ENCODE measurements around the gene STOX2. TPM values are rescaled to one million over a fixed set of nuclear protein-coding genes. Genes with fewer than 3 reads are reported as not detected.

The STOX2 gene
- total and polyA plus RNA-seq, 7 experiments from 2014 or later, result not detected

- Histone ChIP-seq H3K36me3 (ENCODE audit: control insufficient read depth in 2 of 3, insufficient read depth in 3 of 3, low read length in 3 of 3) (no peaks in the 10 kb centered on the region), H3K27ac (ENCODE audit: low read depth, low read length) (no peak overlapping the region), H3K4me1 (ENCODE audit: control insufficient read depth in 2 of 2, insufficient read depth in 2 of 2, low read length in 2 of 2) (no peaks in the 10 kb centered on the region), H3K9me3 (ENCODE audit: control insufficient read depth in 2 of 3, low read length in 3 of 3) (no peaks in the 10 kb centered on the region), H3K27me3 (ENCODE audit: control insufficient read depth in 2 of 2, insufficient read depth in 2 of 2, low read length in 2 of 2) (no peaks in the 10 kb centered on the region), H3K4me3 (ENCODE audit: low read length) (no peak overlapping the region)
- H3K4me3 Mint-ChIP-seq, result no peak overlapping the region
- POLR2A ChIA-PET, result no interaction called here
- no peaks in the 10 kb centered on the region for H3K36me3 Mint-ChIP-seq
- peaks cover 0 to 32% (median 17%) of the 10 kb centered on the region in 5 donors for H3K27me3 Mint-ChIP-seq
- no peak for DNase-seq
- H3K27ac Mint-ChIP-seq, result no peak overlapping the region
- intact Hi-C loops (cut with micrococcal nuclease), result no loop called here
- no peak for ATAC-seq
- peaks cover 0 to 2% (median 0%) of the 10 kb centered on the region in 7 donors for H3K4me1 Mint-ChIP-seq
- peaks cover 0 to 3% (median 0%) of the 10 kb centered on the region in 11 donors for H3K9me3 Mint-ChIP-seq
- CTCF ChIA-PET, result no interaction called here
These were observed 15.9 kb upstream of the STOX2 start for GRCh38 chr4:183889190-183889589.

GRCh38 chr4:183897193-183897592 is 7.9 kb upstream of the STOX2 start:
- Mint-ChIP-seq H3K9me3 (peaks cover 0 to 24% (median 4%) of the 10 kb centered on the region in 11 donors), H3K4me3 (no peak overlapping the region), H3K36me3 (peaks cover 0 to 3% (median 0%) of the 10 kb centered on the region in 5 donors), H3K27ac (no peak overlapping the region), H3K27me3 (peaks cover 5 to 23% (median 19%) of the 10 kb centered on the region in 5 donors), H3K4me1 (no peaks in the 10 kb centered on the region)
- Histone ChIP-seq H3K9me3 (ENCODE audit: control insufficient read depth in 2 of 3, low read length in 3 of 3) (no peaks in the 10 kb centered on the region), H3K27ac (ENCODE audit: low read depth, low read length) (no peak overlapping the region), H3K4me1 (ENCODE audit: control insufficient read depth in 2 of 2, insufficient read depth in 2 of 2, low read length in 2 of 2) (no peaks in the 10 kb centered on the region), H3K27me3 (ENCODE audit: control insufficient read depth in 2 of 2, insufficient read depth in 2 of 2, low read length in 2 of 2) (peaks cover 0 to 8% of the 10 kb centered on the region in 2 donors), H3K36me3 (ENCODE audit: control insufficient read depth in 2 of 3, insufficient read depth in 3 of 3, low read length in 3 of 3) (no peaks in the 10 kb centered on the region), H3K4me3 (ENCODE audit: low read length) (no peak overlapping the region)
- no peak for DNase-seq
- no peak for ATAC-seq
- POLR2A ChIA-PET, result interaction anchor here (0.5 to 0.7 kb wide), 2 partner anchors 10 to 1152 kb away, joined by 5 read pairs; no protein-coding TSS in a partner anchor
- intact Hi-C loops (cut with micrococcal nuclease), result no loop called here
- CTCF ChIA-PET, result no interaction called here

- Histone ChIP-seq H3K36me3 (ENCODE audit: control insufficient read depth in 2 of 3, insufficient read depth in 3 of 3, low read length in 3 of 3) (no peaks in the 10 kb centered on the region), H3K4me1 (ENCODE audit: control insufficient read depth in 2 of 2, insufficient read depth in 2 of 2, low read length in 2 of 2) (no peaks in the 10 kb centered on the region), H3K9me3 (ENCODE audit: control insufficient read depth in 2 of 3, low read length in 3 of 3) (no peaks in the 10 kb centered on the region), H3K27me3 (ENCODE audit: control insufficient read depth in 2 of 2, insufficient read depth in 2 of 2, low read length in 2 of 2) (peaks cover 0 to 8% of the 10 kb centered on the region in 2 donors), H3K27ac (ENCODE audit: low read depth, low read length) (no peak overlapping the region), H3K4me3 (ENCODE audit: low read length) (no peak overlapping the region)
- no peak overlapping the region for H3K27ac Mint-ChIP-seq
- DNase-seq, result no peak
- peaks cover 15 to 32% (median 27%) of the 10 kb centered on the region in 5 donors for H3K27me3 Mint-ChIP-seq
- intact Hi-C loops (cut with micrococcal nuclease), result no loop called here
- H3K9me3 Mint-ChIP-seq, result peaks cover 0 to 24% (median 4%) of the 10 kb centered on the region in 11 donors
- ATAC-seq, result no peak
- no peaks in the 10 kb centered on the region for H3K4me1 Mint-ChIP-seq
- peaks cover 0 to 3% (median 0%) of the 10 kb centered on the region in 5 donors for H3K36me3 Mint-ChIP-seq
- no peak overlapping the region for H3K4me3 Mint-ChIP-seq
- ChIA-PET CTCF (no interaction called here), POLR2A (no interaction called here)
These were observed 6.7 kb upstream of the STOX2 start for GRCh38 chr4:183898456-183898855.

GRCh38 chr4:183903021-183903760 is 1.9 kb upstream of the STOX2 start:
- H3K9me3 Mint-ChIP-seq, result peaks cover 0 to 22% (median 4%) of the 10 kb centered on the region in 11 donors

GRCh38 chr4:183905593-183906488 is 734 bp downstream of the STOX2 start:
- no peak for ATAC-seq
- CTCF ChIA-PET, result interaction anchor here (0.6 kb wide), 1 partner anchor 49 kb away, joined by 3 read pairs; no protein-coding TSS in a partner anchor

More at GRCh38 chr4:183903021-183903760, 1.9 kb upstream of the STOX2 start:
- ATAC-seq (no peak), DNase-seq (no peak)
- ChIA-PET POLR2A (no interaction called here), CTCF (no interaction called here)
- H3K27me3 Mint-ChIP-seq, result peaks cover 25 to 70% (median 45%) of the 10 kb centered on the region in 5 donors
- H3K9me3 ChIP-seq (ENCODE audit: control insufficient read depth in 2 of 3, low read length in 3 of 3), result no peaks in the 10 kb centered on the region
- no peaks in the 10 kb centered on the region for H3K36me3 ChIP-seq (ENCODE audit: control insufficient read depth in 2 of 3, insufficient read depth in 3 of 3, low read length in 3 of 3)
- H3K4me1 ChIP-seq (ENCODE audit: control insufficient read depth in 2 of 2, insufficient read depth in 2 of 2, low read length in 2 of 2), result peaks cover 0 to 5% of the 10 kb centered on the region in 2 donors
- H3K4me3 ChIP-seq (ENCODE audit: low read length), result no peak overlapping the region
- intact Hi-C loops (cut with micrococcal nuclease), result loop anchor here in 1 of 2 donors (10.0 kb wide), 1 partner anchor 1758 kb away; no protein-coding TSS in a partner anchor
- H3K27ac Mint-ChIP-seq, result no peak overlapping the region
- H3K36me3 Mint-ChIP-seq, result peaks cover 0 to 3% (median 0%) of the 10 kb centered on the region in 5 donors
- peaks cover 0 to 10% (median 4%) of the 10 kb centered on the region in 7 donors for H3K4me1 Mint-ChIP-seq
- no peak overlapping the region for H3K4me3 Mint-ChIP-seq
- H3K27ac ChIP-seq (ENCODE audit: low read depth, low read length), result no peak overlapping the region
- H3K27me3 ChIP-seq (ENCODE audit: control insufficient read depth in 2 of 2, insufficient read depth in 2 of 2, low read length in 2 of 2), result peaks cover 0 to 8% of the 10 kb centered on the region in 2 donors

GRCh38 chr4:183906489-183906738 is 1.3 kb downstream of the STOX2 start:
- Histone ChIP-seq H3K27ac (ENCODE audit: low read depth, low read length) (no peak overlapping the region), H3K9me3 (ENCODE audit: control insufficient read depth in 2 of 3, low read length in 3 of 3) (no peaks in the 10 kb centered on the region), H3K36me3 (ENCODE audit: control insufficient read depth in 2 of 3, insufficient read depth in 3 of 3, low read length in 3 of 3) (no peaks in the 10 kb centered on the region), H3K4me3 (ENCODE audit: low read length) (no peak overlapping the region), H3K27me3 (ENCODE audit: control insufficient read depth in 2 of 2, insufficient read depth in 2 of 2, low read length in 2 of 2) (peaks cover 0 to 6% of the 10 kb centered on the region in 2 donors), H3K4me1 (ENCODE audit: control insufficient read depth in 2 of 2, insufficient read depth in 2 of 2, low read length in 2 of 2) (peaks cover 0 to 5% of the 10 kb centered on the region in 2 donors)
- Mint-ChIP-seq H3K36me3 (no peaks in the 10 kb centered on the region), H3K9me3 (peaks cover 0 to 9% (median 0%) of the 10 kb centered on the region in 11 donors), H3K27ac (no peak overlapping the region), H3K27me3 (peaks cover 25 to 81% (median 63%) of the 10 kb centered on the region in 5 donors), H3K4me1 (peaks cover 0 to 10% (median 4%) of the 10 kb centered on the region in 7 donors), H3K4me3 (peak overlapping the region in 2 of 10 donors; percentile 36 to 74)
- ChIA-PET POLR2A (no interaction called here), CTCF (interaction anchor here (0.6 kb wide), 1 partner anchor 50 kb away, joined by 3 read pairs; no protein-coding TSS in a partner anchor)
- DNase-seq (no peak), ATAC-seq (no peak)
- intact Hi-C loops (cut with micrococcal nuclease), result loop anchor here in 1 of 2 donors (10.0 kb wide), 1 partner anchor 1762 kb away; no protein-coding TSS in a partner anchor

More at GRCh38 chr4:183905593-183906488, 734 bp downstream of the STOX2 start:
- H3K4me1 Mint-ChIP-seq, result peaks cover 0 to 10% (median 4%) of the 10 kb centered on the region in 7 donors
- no peak overlapping the region for H3K27ac Mint-ChIP-seq
- Histone ChIP-seq H3K4me3 (ENCODE audit: low read length) (no peak overlapping the region), H3K36me3 (ENCODE audit: control insufficient read depth in 2 of 3, insufficient read depth in 3 of 3, low read length in 3 of 3) (no peaks in the 10 kb centered on the region), H3K9me3 (ENCODE audit: control insufficient read depth in 2 of 3, low read length in 3 of 3) (no peaks in the 10 kb centered on the region), H3K27me3 (ENCODE audit: control insufficient read depth in 2 of 2, insufficient read depth in 2 of 2, low read length in 2 of 2) (peaks cover 1 to 4% of the 10 kb centered on the region in 2 donors), H3K4me1 (ENCODE audit: control insufficient read depth in 2 of 2, insufficient read depth in 2 of 2, low read length in 2 of 2) (peaks cover 0 to 5% of the 10 kb centered on the region in 2 donors), H3K27ac (ENCODE audit: low read depth, low read length) (no peak overlapping the region)
- H3K27me3 Mint-ChIP-seq, result peaks cover 25 to 84% (median 65%) of the 10 kb centered on the region in 5 donors
- H3K4me3 Mint-ChIP-seq, result peak overlapping the region in 6 of 10 donors; percentile 25 to 74 (median 50)
- intact Hi-C loops (cut with micrococcal nuclease), result loop anchor here in 1 of 2 donors (2.0 to 10.0 kb wide), 2 partner anchors 1109 to 1761 kb away; no protein-coding TSS in a partner anchor
- H3K9me3 Mint-ChIP-seq, result peaks cover 0 to 9% (median 0%) of the 10 kb centered on the region in 11 donors
- POLR2A ChIA-PET, result no interaction called here
- peaks cover 0 to 2% (median 0%) of the 10 kb centered on the region in 5 donors for H3K36me3 Mint-ChIP-seq
- DNase-seq, result peak in 1 of 9 donors; percentile 23

Measured in naive thymus-derived CD4-positive, alpha-beta T cell (primary cell).